Mucosa of descending colon (tissue), 3 donors: Measurements from ENCODE around the gene ATIC. TPM values are rescaled to one million over a fixed set of nuclear protein-coding genes. Genes with fewer than 3 reads are reported as not detected.

Experiments used
- ATAC-seq: fragments of 200-7000 bp; cut with Tn5 transposase; one replicate; pipeline ENCODE4 v1.9.1; 2020; ENCODE audit warnings: mild to moderate bottlenecking, moderate library complexity
- DNase-seq, 3 donors: peaks; one replicate each; pipeline ENCODE4 v3.0.0-alpha.2; 2020
- H3K36me3 ChIP-seq: fragments of 200-600 bp; one replicate; pipeline ENCODE4 v1.8.0; 2021; ENCODE audit warnings: low read depth, mild to moderate bottlenecking
- H3K4me1 ChIP-seq: fragments of 200-600 bp; one replicate; pipeline ENCODE4 v1.8.0; 2021; ENCODE audit warnings: low read depth, mild to moderate bottlenecking
- H3K4me3 ChIP-seq: fragments of 200-600 bp; one replicate; pipeline ENCODE4 v1.8.0; 2021; ENCODE audit warnings: mild to moderate bottlenecking
- H3K9me3 ChIP-seq: fragments of 200-600 bp; one replicate; pipeline ENCODE4 v1.8.0; 2021; ENCODE audit warnings: mild to moderate bottlenecking
- intact Hi-C, 2 donors: fragments of 100-400 bp; cut with DNase I in 1 of 2; cut with micrococcal nuclease in 1 of 2; formaldehyde crosslinking; loops; one replicate each; pipeline versions ENCODE4 v1.11.0 to v1.11.1; 2022; cut with DNase I, micrococcal nuclease
- total RNA-seq, 3 donors: library from RNA; stranded (reverse); fragmentation: NEBNext Ultra II Directional in 2 of 3; extraction: Animal tissue kit (Norgen Biotek cat#: 25700) in 2 of 3; gene quantifications; one replicate each; pipeline versions ENCODE4 v1.2.1 to v1.2.4, GENCODE V29; 2021 to 2023
- TF ChIP-seq, protein P1 (sequence below): fragments of 200-600 bp; IDR thresholded peaks from one replicate; pipeline ENCODE4 v1.8.0; 2022; ENCODE audit warnings: antibody characterized with exemption, mild to moderate bottlenecking
- donor health status: DM: no; HTN: no; CAD: no; lungs with moderate emphysema.
- donor health status: DM: no; HTN: no; CAD: no.
- donor health status: DM: no; HTN: yes; CAD: no.

The ATIC gene
- total RNA-seq, 3 donors from 2014 or later: 73.8 to 91.2 (median 76.6) TPM

DNA sequence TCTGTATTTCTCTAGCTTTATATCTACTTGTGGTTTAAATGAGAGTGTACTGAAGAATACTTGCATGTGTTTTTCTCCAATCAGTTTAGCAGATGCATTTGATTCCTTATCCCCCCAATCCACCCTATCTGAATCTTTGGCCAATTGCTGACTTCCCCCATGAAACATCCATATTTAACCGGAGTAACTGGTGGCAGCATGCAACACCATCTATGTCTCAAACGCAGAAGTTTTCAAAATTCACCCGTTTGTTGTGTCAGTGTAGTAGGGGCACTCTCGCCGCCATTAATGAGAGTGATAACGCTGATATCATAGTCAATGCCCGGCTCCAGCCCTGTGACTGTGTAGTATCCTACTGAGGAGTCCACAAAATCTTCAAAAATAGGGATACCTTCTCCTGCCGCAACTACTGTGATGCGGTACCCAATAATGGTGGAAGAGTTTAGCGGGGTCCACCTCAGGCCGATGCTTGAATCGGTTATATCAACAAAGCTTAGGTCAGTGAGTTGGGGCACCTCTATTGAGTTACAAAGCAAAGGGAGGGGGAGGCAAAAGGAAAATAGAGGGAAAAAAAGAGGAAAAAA, 80.9 kb downstream of the ATIC start:
- H3K36me3 ChIP-seq: no peaks in the 10 kb centered on the region
- TF ChIP-seq, protein P1, sequence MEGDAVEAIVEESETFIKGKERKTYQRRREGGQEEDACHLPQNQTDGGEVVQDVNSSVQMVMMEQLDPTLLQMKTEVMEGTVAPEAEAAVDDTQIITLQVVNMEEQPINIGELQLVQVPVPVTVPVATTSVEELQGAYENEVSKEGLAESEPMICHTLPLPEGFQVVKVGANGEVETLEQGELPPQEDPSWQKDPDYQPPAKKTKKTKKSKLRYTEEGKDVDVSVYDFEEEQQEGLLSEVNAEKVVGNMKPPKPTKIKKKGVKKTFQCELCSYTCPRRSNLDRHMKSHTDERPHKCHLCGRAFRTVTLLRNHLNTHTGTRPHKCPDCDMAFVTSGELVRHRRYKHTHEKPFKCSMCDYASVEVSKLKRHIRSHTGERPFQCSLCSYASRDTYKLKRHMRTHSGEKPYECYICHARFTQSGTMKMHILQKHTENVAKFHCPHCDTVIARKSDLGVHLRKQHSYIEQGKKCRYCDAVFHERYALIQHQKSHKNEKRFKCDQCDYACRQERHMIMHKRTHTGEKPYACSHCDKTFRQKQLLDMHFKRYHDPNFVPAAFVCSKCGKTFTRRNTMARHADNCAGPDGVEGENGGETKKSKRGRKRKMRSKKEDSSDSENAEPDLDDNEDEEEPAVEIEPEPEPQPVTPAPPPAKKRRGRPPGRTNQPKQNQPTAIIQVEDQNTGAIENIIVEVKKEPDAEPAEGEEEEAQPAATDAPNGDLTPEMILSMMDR: no peak
- intact Hi-C loops: no loop called here
- ATAC-seq (no peak), DNase-seq (no peak)
- H3K4me3 ChIP-seq: no peak overlapping the region
- no peaks in the 10 kb centered on the region for H3K9me3 ChIP-seq
- H3K4me1 ChIP-seq: no peaks in the 10 kb centered on the region

- no peaks in the 10 kb centered on the region for H3K9me3 ChIP-seq
These were observed 82.4 kb downstream of the ATIC start for GRCh38 chr2:215394102-215394805.

GRCh38 chr2:215395687-215396460, 84.0 kb downstream of the ATIC start:
- Histone ChIP-seq H3K36me3 (no peaks in the 10 kb centered on the region), H3K9me3 (no peaks in the 10 kb centered on the region), H3K4me1 (no peaks in the 10 kb centered on the region), H3K4me3 (no peak overlapping the region)
- TF ChIP-seq, protein P1: no peak
- no peak for DNase-seq
- intact Hi-C loops: no loop called here
- ATAC-seq: no peak

More at GRCh38 chr2:215394102-215394805, 82.4 kb downstream of the ATIC start:
- intact Hi-C loops: no loop called here
- ATAC-seq: no peak
- Histone ChIP-seq H3K4me3 (no peak overlapping the region), H3K4me1 (no peaks in the 10 kb centered on the region), H3K36me3 (no peaks in the 10 kb centered on the region)
- TF ChIP-seq, protein P1: no peak
- no peak for DNase-seq

GRCh38 chr2:215396595-215397313, 84.9 kb downstream of the ATIC start:
- TF ChIP-seq, protein P1: no peak
- DNase-seq (no peak), ATAC-seq (no peak)
- no peaks in the 10 kb centered on the region for H3K4me1 ChIP-seq
- no peaks in the 10 kb centered on the region for H3K36me3 ChIP-seq
- no peaks in the 10 kb centered on the region for H3K9me3 ChIP-seq
- H3K4me3 ChIP-seq: no peak overlapping the region
- intact Hi-C loops: no loop called here

DNA sequence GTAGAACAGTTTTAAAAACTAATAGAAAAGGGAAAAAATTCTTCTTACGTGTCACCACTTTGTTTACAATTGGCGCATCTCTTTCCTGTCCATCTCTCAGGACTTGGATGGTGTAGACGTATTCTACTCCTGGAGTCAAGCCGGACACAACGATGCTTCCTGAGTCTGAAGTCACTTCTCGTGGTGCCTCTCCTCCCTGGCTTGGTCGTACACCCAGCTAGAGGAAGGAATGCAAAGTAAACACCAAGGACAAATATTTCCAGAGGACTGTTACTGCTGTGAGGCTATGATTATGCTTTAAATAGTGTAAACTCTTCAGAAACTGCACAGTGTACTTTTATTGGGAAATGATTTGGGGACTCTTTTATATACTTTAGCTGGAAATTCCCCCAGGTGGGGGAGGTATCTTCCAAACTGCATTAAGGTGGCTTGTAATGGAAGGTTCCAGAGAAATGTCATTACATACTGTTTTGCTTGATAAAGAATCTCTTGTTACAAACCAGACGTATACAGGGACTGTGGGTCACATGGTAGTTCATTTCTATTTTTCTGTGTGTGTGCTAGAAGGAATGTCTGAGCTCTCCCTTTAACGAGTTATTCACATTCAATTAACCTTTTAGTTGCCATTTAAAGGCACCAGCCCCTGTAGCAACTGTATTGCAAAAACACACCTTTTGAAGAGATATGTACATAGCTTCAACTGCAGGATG, 85.9 kb downstream of the ATIC start:
- TF ChIP-seq, protein P1: no peak
- DNase-seq (no peak), ATAC-seq (peak; percentile 31)
- intact Hi-C loops: no loop called here
- no peaks in the 10 kb centered on the region for H3K9me3 ChIP-seq
- no peaks in the 10 kb centered on the region for H3K36me3 ChIP-seq
- no peaks in the 10 kb centered on the region for H3K4me1 ChIP-seq
- no peak overlapping the region for H3K4me3 ChIP-seq
